ENCODE results near the gene TBC1D9B. TPM values are rescaled to one million over a fixed set of nuclear protein-coding genes. Genes with fewer than 3 reads are reported as not detected.

The TBC1D9B gene
- polyA plus RNA-seq, 2 of the 4 experiments (the other 2 are of a cell fraction) = 37.2 to 64.7 TPM

DNA sequence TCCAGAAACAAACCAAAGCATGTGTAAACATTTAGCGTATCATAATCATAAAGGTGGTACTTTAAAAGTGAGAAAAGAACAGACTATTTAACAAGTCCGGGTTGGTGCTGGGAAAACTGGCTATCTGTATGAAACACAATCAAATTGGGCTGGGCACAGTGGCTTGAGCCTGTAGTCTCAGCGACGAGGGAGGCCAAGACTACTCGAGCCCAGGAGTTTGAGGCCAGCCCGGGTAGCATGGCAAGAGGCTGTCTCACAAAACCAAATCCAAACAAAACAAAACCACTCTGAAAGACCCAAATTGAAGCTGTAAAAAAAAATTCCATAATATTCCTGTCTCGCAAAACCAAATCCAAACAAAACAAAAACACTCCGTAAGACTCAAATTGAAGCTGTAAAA is 53.3 kb downstream of the TBC1D9B start:
- 95% methylated on average over 8 of the region's 8 CpGs for WGBS (ENCODE audit: missing lambda C conversion rate)
- TF ChIP-seq SMC3 (IDR thresholded peaks at IDR 0.05) (no peak), HOXB5 (CRISPR knock-in tag; IDR thresholded peaks at IDR 0.05) (no peak), USF2 (IDR thresholded peaks at IDR 0.05) (no peak), POLR2AphosphoS2 (conservative IDR thresholded peaks at IDR 0.05; ENCODE audit: low read length) (no peak), RNF2 (IDR thresholded peaks at IDR 0.05; ENCODE audit: borderline replicate concordance, low read depth) (no peak), FOSB (CRISPR knock-in tag; IDR thresholded peaks at IDR 0.05) (no peak), TP53 (CRISPR knock-in tag; IDR thresholded peaks at IDR 0.05) (no peak), CHD4 (IDR thresholded peaks at IDR 0.05; ENCODE audit: borderline replicate concordance) (no peak), NFE2L2 (conservative IDR thresholded peaks at IDR 0.05; ENCODE audit: low read length) (no peak), HOXA7 (CRISPR knock-in tag; IDR thresholded peaks at IDR 0.05) (no peak)
- TF ChIP-seq, protein P1, sequence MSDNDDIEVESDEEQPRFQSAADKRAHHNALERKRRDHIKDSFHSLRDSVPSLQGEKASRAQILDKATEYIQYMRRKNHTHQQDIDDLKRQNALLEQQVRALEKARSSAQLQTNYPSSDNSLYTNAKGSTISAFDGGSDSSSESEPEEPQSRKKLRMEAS (IDR thresholded peaks at IDR 0.05) = no peak
- TF ChIP-seq, protein P2, sequence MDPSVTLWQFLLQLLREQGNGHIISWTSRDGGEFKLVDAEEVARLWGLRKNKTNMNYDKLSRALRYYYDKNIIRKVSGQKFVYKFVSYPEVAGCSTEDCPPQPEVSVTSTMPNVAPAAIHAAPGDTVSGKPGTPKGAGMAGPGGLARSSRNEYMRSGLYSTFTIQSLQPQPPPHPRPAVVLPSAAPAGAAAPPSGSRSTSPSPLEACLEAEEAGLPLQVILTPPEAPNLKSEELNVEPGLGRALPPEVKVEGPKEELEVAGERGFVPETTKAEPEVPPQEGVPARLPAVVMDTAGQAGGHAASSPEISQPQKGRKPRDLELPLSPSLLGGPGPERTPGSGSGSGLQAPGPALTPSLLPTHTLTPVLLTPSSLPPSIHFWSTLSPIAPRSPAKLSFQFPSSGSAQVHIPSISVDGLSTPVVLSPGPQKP (IDR thresholded peaks at IDR 0.05; ENCODE audit: low read depth, low read length) = no peak
- Histone ChIP-seq H3K9me3 (no peaks in the 10 kb centered on the region), H3K27ac (no peak overlapping the region), H3K4me2 (no peak overlapping the region), H3K4me1 (peaks cover 3% of the 10 kb centered on the region; the same call in 1 of the 3 replicates), H3K4me3 (no peak overlapping the region)
- FAIRE-seq (no peak), DNase-seq (ENCODE audit: low read depth in 1 of 2, low spot score in 1 of 2) (no peak), ATAC-seq (no peak)
- ChIA-PET CTCF (no interaction called here), POLR2A (no interaction called here)

- ChIA-PET POLR2A (no interaction called here), CTCF (interaction anchor here (0.8 to 1.0 kb wide), 2 partner anchors 20 to 52 kb away, joined by 3 read pairs; no protein-coding TSS in a partner anchor)
- no peak for FAIRE-seq
- no peak for DNase-seq (ENCODE audit: low read depth in 1 of 2, low spot score in 1 of 2)
- TF ChIP-seq FOSL2 (IDR thresholded peaks at IDR 0.05) (no peak), FOSL2 (CRISPR knock-in tag; IDR thresholded peaks at IDR 0.05) (no peak), TFCP2L1 (CRISPR knock-in tag; IDR thresholded peaks at IDR 0.05) (no peak), HOXB13 (CRISPR knock-in tag; IDR thresholded peaks at IDR 0.05; ENCODE audit: low read depth) (no peak), RARB (CRISPR knock-in tag; IDR thresholded peaks at IDR 0.05) (no peak), HOXB5 (CRISPR knock-in tag; IDR thresholded peaks at IDR 0.05) (no peak), PHF8 (IDR thresholded peaks at IDR 0.05; ENCODE audit: borderline replicate concordance, low read depth) (no peak), KDM5A (IDR thresholded peaks at IDR 0.05) (no peak), USF2 (IDR thresholded peaks at IDR 0.05) (no peak), MAFK (IDR thresholded peaks at IDR 0.05; ENCODE audit: partially characterized antibody) (no peak), RFX5 (IDR thresholded peaks at IDR 0.05) (no peak), MAZ (IDR thresholded peaks at IDR 0.05; ENCODE audit: borderline replicate concordance, low read depth, low read length) (no peak), RAD21 (conservative IDR thresholded peaks at IDR 0.05 in 1 of 2, IDR thresholded peaks at IDR 0.05 in 1 of 2) (no peak)
- TF ChIP-seq, protein P2 (IDR thresholded peaks at IDR 0.05; ENCODE audit: low read depth, low read length) = no peak
- TF ChIP-seq, protein P1 (IDR thresholded peaks at IDR 0.05) = no peak
- Histone ChIP-seq H3K9me3 (no peaks in the 10 kb centered on the region), H3K4me3 (no peak overlapping the region), H3K27ac (no peak overlapping the region), H3K4me1 (peaks cover 3% of the 10 kb centered on the region; the same call in 1 of the 3 replicates), H3K4me2 (no peak overlapping the region)
- no peak for ATAC-seq
- 85% methylated on average over 8 of the region's 8 CpGs for WGBS (ENCODE audit: missing lambda C conversion rate)
These were observed 54.6 kb downstream of the TBC1D9B start for GRCh38 chr5:179852993-179853547.

Data from A549 (cell line).